ENCODE results near the gene KRTCAP2.

GRCh38 chr1:155173478-155174323 lies 597 bp upstream of the KRTCAP2 start, which contains the start of gene TRIM46:
- no peak for TF ChIP-seq CTCF (IDR thresholded peaks at IDR 0.05)
- no peak for TF ChIP-seq POLR2A (IDR thresholded peaks at IDR 0.05)
- no peak for TF ChIP-seq POLR2AphosphoS5 (IDR thresholded peaks at IDR 0.05)

Measured in prostate gland (tissue), 2 donors.